Inflammatory macrophage treated with lipopolysaccharide for 4 hours (primary cell): ENCODE results near the gene TTLL5.
"Not testable (repeated sequence)": the region's sequence is repeated elsewhere in the genome, so short reads cannot be mapped to it uniquely, and the experiment has no call there.

Experiments
- DNase-seq: peaks from one replicate; pipeline ENCODE4 v3.0.0-alpha.2; 2020

The TTLL5 gene

DNA sequence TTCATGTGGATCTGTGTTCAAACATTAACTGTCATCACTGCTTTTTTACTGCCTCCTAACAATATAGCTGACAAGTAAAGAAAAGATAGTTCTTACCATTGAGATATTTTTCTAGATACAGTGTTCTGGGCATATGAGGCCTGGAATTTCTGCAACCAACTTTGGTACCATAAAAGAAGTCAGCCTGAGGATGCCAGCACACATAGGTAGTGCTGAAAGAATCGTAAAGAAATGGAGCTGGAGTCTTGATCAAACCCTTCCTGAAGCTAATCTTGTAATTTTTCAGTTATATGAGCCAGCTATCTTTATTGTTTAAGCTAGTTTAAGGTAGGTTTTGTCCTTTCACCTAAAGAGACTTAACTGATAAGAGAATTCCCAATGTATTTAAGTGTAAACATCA, 11.7 kb upstream of the TTLL5 start:
- DNase-seq = no peak

- no peak for DNase-seq
These were observed 11.3 kb upstream of the TTLL5 start for GRCh38 chr14:75649773-75650172.

DNA sequence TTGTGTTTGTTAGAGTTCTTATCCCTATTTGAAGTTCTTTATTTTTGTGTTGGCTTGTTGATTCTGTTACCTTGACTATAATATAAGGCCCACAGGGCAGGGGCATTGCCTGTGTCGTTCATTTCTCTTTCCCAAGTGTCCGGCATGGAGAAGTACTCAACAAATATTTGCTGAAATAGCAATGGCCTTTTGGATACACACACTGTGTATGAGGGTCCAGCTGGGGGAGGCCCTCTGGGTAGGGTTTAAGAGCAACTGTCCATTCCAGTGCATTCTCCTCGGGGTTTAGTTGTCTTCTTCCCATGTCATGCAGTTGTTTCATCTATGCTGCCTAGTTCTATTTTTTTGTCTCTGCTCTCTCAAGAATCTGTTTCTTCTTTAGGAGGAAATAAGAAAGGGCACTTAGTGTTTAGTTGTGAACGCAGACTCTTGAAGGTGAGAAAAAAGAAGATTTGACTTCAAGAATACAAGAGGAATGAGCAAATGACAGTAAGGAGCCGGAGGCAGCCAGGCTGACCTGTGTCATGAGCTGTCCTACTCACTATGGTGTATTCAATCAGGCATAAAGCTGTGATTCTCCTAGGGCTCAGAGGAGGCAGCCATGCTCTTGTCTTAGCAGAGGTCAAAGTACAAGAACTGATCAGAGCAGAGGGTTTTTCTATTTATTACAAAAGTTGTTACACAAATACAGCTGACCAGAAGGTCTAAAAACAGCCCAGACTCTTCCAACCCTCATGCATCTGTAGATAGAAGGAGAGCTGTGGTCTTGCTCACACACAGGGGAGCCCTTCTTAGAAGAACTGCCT, 10.6 kb upstream of the TTLL5 start:
- no peak for DNase-seq

DNA sequence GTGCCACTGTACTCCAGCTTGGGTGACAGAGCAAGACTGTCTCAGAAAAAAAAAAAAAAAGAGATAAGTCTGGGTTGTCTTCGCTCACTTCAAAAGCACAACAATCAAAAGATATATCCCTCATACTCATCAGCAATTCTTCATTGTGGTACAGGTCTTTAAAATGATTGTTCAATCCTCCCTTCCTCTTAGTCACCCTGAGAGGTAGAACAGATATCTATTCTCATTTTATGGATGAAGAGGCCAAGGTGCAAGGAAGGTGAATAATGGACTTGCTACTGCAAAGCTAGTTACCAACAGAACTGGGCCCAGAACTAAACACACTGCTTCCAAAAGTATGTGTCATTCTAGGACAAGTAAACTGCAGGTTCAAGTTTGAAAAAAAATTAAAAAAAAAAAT, 7.5 kb upstream of the TTLL5 start:
- no peak for DNase-seq

GRCh38 chr14:75654127-75654732, 6.8 kb upstream of the TTLL5 start:
- peak; percentile 69 for DNase-seq

DNA sequence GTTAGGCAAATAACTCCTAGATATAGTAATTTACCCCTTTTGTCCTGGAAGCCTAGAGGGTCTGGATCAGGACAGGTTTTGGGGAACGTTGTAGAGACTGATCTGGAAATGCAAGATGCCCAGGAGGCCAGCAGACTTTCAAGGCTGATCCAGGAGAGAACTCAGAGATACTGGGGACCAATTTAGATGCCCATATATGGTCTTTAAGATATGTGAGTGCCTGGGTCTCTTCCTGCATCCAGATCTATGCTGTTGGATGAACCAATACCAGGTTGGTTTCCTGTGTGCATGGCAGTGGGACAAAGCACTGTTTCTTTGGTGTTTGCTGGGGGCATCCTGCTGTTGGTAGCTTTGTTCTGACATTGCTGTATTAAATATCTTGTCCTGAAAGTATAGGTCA, 5.8 kb upstream of the TTLL5 start:
- DNase-seq = no peak

DNA sequence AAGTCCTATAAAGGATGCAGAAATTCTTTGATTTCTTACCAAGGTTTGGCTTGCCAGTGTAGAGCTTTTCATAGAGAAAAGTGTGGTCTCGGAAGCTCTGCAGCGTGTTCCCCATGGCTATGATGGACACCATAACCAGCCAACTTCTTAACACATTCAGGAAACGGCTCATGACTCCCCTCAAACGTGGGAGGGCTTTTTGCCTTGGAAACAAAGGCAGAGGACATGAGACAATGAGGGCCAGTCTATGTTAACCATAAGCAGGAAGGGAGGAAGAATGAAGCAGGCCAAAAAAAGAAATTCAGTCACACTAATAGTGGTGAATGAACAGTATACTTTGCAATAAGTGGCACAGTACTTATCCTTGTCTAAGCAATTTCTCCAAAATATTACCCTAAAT, 3.7 kb upstream of the TTLL5 start:
- no peak for DNase-seq

- no peak for DNase-seq
These were observed 2.1 kb upstream of the TTLL5 start for GRCh38 chr14:75658957-75659356.

DNA sequence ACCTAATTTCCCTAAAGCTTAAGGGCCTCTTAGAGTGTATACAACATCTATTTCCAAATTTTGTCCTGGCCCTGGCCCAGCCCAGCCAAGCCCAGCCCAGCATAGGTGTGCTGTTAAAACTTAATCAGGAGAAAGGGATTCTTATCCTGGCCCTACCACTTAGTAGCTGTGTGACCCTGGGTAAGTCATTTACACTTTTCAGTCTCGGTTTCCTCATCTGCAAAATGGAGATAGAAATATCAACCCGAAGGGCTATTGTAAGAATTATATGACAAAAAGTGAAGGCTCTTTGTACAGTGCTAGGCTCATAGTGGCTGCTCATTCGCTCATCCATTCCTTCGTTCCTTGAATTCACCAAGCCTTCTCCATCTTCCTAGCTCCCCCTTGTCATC, 812 bp upstream of the TTLL5 start:
- no peak for DNase-seq

DNA sequence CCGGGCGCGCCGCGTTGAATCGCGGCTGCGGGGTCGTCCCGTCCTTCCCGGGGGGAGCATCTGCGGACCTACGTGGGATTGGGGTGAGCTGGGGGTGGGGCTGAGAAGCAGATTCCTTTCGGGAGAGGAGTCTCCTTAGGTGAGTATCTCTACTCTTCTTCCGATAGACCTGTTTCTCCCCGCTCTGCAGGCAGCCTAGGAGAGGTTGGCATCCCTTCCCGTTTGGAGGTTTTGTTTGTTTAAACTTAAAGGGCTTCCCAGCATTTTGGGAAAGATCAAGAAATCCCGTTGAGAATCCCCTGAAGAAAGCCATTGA, 411 bp downstream of the TTLL5 start:
- no peak for DNase-seq

DNA sequence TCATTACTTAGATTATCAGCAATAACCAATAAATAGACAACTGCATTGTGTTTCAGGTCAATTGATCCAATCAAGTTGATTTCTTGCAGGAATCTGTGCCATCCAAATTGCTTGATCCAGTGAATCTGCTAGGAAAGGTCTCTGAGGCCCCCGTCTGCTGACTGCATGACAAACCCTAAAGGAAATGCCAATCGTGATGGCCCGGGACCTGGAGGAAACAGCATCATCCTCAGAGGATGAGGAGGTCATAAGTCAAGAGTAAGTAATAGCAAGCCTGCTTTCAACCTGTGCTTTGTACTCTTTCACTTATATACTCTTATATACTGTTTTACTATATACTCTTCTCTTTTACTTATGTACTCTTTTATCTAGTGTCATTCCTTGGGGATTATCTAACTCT, 1.9 kb downstream of the TTLL5 start:
- no peak for DNase-seq

DNA sequence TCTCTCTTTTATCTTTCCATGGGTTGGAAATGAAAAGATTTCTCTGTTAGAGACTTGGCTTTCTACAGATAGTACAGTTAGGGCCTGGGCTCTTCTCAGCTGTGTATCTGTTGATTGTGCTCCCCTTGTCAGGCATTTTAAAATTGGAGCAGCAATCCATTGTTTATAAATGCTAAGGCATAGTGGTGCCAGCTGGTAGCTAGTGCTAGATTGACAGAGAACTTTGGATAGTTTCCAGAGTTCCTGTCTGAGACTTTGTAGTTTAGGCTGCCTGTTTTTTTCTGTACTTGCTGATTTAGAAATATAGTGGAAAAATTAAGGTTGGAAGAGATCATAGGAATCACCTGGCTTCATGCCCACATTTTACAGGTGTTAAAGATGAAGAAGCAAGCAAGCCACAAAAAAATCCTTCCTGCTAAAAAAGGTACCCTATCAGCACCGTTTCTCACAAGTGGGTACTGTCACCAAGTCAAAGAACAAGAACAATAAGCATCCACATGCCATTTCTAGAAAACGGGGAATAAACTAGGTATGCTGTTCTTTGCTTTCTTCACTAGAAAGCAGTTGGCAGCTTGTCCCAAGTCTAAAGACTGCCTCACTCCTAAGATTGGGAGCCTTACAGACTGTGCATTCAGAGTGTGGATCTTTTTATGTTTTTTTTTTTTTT, 6.2 kb downstream of the TTLL5 start:
- DNase-seq = no peak

GRCh38 chr14:75672605-75673192, 11.7 kb downstream of the TTLL5 start:
- DNase-seq = no peak

- DNase-seq = no peak
These were observed 12.4 kb downstream of the TTLL5 start for GRCh38 chr14:75673345-75674035.

- no peak for DNase-seq
These were observed 14.4 kb downstream of the TTLL5 start for GRCh38 chr14:75675265-75675960.

- DNase-seq = no peak
These were observed 24.9 kb downstream of the TTLL5 start for GRCh38 chr14:75685910-75686309.

GRCh38 chr14:75689012-75689411, 28.0 kb downstream of the TTLL5 start:
- DNase-seq = peak; percentile 40

DNA sequence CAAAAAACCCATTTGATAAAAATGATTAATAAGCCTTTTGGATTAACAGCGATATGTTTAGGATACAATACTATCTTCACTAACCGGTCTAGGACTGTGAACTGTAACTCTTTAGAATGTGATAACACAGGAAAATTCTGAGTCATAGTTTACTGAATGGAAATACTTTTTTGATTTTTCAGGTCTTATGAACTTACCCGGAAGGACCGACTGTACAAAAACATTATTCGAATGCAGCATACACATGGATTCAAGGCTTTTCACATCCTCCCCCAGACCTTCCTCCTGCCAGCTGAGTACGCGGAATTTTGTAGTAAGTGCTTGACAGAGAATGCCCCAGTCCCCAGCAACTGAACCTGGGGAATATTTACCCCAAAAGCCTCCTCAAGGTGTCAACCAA, 29.0 kb downstream of the TTLL5 start:
- no peak for DNase-seq

- DNase-seq = not testable (repeated sequence)
These were observed 34.0 kb downstream of the TTLL5 start for GRCh38 chr14:75695025-75695424.

DNA sequence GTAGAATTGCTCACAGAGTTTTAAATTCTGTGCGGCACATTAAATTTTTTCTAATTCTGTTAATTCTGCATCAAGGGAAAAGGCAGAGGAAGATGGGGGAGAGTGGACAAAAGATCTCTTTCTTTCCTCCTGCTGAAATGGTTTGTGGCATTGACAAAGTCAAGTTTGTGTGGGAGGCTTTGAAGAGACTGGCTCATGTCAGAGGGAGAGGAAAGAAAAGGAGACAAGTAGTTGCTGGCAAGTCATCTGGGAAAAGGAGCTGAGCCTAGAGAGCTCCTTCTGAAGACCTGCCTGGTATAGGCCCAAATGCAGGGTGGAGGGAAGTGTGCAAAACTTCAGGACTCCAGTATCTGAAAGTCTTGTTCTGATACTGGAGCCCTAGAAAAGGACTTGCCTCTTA, 36.3 kb downstream of the TTLL5 start:
- no peak for DNase-seq

- no peak for DNase-seq
These were observed 36.9 kb downstream of the TTLL5 start for GRCh38 chr14:75697918-75698317.

DNA sequence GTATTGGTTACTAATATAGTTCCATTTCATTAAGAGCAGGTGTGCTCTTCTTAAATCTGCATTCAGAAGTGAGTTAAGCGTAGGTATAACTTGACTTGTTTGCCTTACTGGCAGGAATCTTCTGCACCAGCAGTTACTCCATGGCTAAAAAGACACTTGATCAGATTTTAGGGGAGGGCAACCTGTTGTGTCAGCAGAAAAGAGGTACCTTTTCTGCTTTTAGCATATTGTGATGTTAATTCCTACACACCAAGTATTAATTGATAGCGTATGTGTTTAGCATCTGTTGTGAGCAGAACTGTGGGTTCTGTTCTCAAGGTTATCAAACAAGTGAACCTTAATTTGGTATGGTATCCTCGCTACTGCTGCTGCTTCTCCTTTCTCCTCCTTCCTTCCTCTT, 38.3 kb downstream of the TTLL5 start:
- no peak for DNase-seq

DNA sequence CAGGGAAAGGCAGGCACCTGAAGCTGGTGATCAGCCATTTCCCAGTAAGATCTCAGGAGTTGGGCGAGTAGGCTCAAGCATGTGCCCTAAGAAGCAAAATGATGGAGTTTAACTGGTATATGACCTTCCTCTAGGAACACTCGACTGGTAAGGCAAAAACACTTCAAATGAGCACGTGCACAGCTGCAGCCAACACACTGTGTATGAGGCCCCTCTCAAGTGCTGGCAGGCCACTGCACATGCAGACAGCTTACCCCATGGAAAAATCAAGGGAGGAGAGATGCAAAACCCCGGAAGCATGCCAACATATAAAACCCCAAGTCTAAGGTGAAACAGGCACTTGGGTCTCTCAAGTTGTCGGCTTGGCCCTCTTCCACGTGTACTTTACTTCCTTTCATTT, 39.2 kb downstream of the TTLL5 start:
- DNase-seq = no peak
